Adrenal gland (tissue), 12 donors: ENCODE data around the gene ITGB3. TPM values are rescaled to one million over a fixed set of nuclear protein-coding genes. Genes with fewer than 3 reads are reported as not detected.

Experiments
- DNase-seq, 7 donors: peaks; one replicate each; pipeline ENCODE4 v3.0.0-alpha.2; 2019 to 2020
- H3K27ac ChIP-seq, 5 donors: fragments of 200-600 bp; sonication (generic) in 4 of 5; 1 replicate in 3 of 5; 2 replicates in 2 of 5; pipeline versions ENCODE4 v1.5.1 to v1.8.0; 2016 to 2020; ENCODE audit warnings: mild to moderate bottlenecking in 1 of 5
- H3K27me3 ChIP-seq: fragments of 200-600 bp; 2 replicates; pipeline ENCODE4 v1.8.0; 2021
- H3K36me3 ChIP-seq, 2 donors: fragments of 200-600 bp; replicated peaks in 1 of 2; 1 replicate in 1 of 2; 2 replicates in 1 of 2; pipeline versions ENCODE4 v1.5.1 to v1.8.0; 2018 to 2022
- H3K4me1 ChIP-seq, 2 donors: fragments of 200-600 bp; replicated peaks in 1 of 2; 1 replicate in 1 of 2; 2 replicates in 1 of 2; pipeline versions ENCODE4 v1.5.1 to v1.8.0; 2018 to 2021
- H3K4me3 ChIP-seq, 4 donors: fragments of 200-600 bp; sonication (generic) in 3 of 4; one replicate each; pipeline ENCODE4 v1.5.1; 2016 to 2018
- H3K9me3 ChIP-seq, 3 donors: fragments of 200-600 bp; sonication (generic) in 1 of 3; replicated peaks in 1 of 3; 1 replicate in 2 of 3; 2 replicates in 1 of 3; pipeline versions ENCODE4 v1.5.1 to v1.8.0; 2016 to 2021
- CTCF ChIP-seq, 6 experiments: fragments of 450-650 bp in 4 of 6; fragments of 200-600 bp in 2 of 6; sonication (generic) in 1 of 6; IDR thresholded peaks; 1 replicate in 5 of 6; 2 replicates in 1 of 6; pipeline versions ENCODE4 v1.5.1 to v1.8.0; 2016 to 2021; ENCODE audit warnings: antibody characterized with exemption in 6 of 6, mild to moderate bottlenecking in 2 of 6, moderate library complexity in 1 of 6
- POLR2A ChIP-seq, 2 donors: fragments of 450-650 bp; IDR thresholded peaks; one replicate each; pipeline ENCODE4 v1.6.1; 2017; ENCODE audit warnings: antibody characterized with exemption in 2 of 2, mild to moderate bottlenecking in 2 of 2, moderate library complexity in 1 of 2
- WGBS, 4 donors: extraction: QIAGEN DNeasy Blood & Tissue Kit in 2 of 4; methylation state at CpG; one replicate each; pipeline versions ENCODE4 v1.1.5 to v1.1.7; 2013 to 2017; 5-methylcytosine and 5-hydroxymethylcytosine counted together
- intact Hi-C, 2 donors: fragments of 100-400 bp; cut with DNase I; formaldehyde crosslinking; loops; one replicate each; pipeline versions ENCODE4 v1.14.1 to v1.15.0; 2022 to 2023
- polyA plus RNA-seq, 3 donors: library from polyadenylated mRNA; stranded (reverse); fragments of 200-250 nt in 2 of 3; fragments of 350-450 nt in 1 of 3; fragmentation: Illumina TruSeq in 1 of 3; extraction: RNeasy Lipid Tissue Mini Kit (QIAGEN cat#74804) in 1 of 3; gene quantifications; one replicate each; pipeline ENCODE4 v1.2.3, GENCODE V29; 2013 to 2014
- total RNA-seq, 9 donors: library from RNA; depleted of rRNA in 4 of 9; stranded (reverse); fragments of >200 nt in 4 of 9; fragments of 120-200 nt in 1 of 9; fragmentation: NEBNext Ultra II Directional in 1 of 9; extraction: Animal tissue kit (Norgen Biotek cat#: 25700) in 1 of 9; gene quantifications; one replicate each; pipeline versions ENCODE4 v1.1.0 to v1.2.4, GENCODE V29; 2013 to 2023
- donor health status: healthy with polysubstance abuse.
- donor health status: Bipolar disorder and iron deficiency.
- donor health status: DM: yes; HTN: yes; CAD: no.
- donor health status: DM: no; HTN: no; CAD: no.
- donor health status: DM: no; HTN: no; CAD: no.
- donor health status: DM: yes; HTN: yes; CAD: no.

Gene ITGB3
- total and polyA plus RNA-seq, 12 donors = 0.12 to 3.7 (median 1.5) TPM

- TF ChIP-seq POLR2A (IDR thresholded peaks at IDR 0.05) (no peak), CTCF (IDR thresholded peaks at IDR 0.05) (no peak)
- H3K27ac ChIP-seq = peak overlapping the region in 3 of 5 donors; percentile 4 to 94 (median 71)
- intact Hi-C loops = no loop called here
These were observed 12.8 kb upstream of the ITGB3 start for GRCh38 chr17:47240806-47241205.

GRCh38 chr17:47242648-47243047 lies 11.0 kb upstream of the ITGB3 start:
- no peaks in the 10 kb centered on the region for H3K9me3 ChIP-seq
- peaks cover 8 to 19% of the 10 kb centered on the region in 2 donors for H3K4me1 ChIP-seq
- H3K27ac ChIP-seq = no peak overlapping the region
- H3K27me3 ChIP-seq = no peaks in the 10 kb centered on the region
- no peak overlapping the region for H3K4me3 ChIP-seq
- intact Hi-C loops = no loop called here
- 89 to 98% (median 92%) methylated on average over 2 of the region's 2 CpGs for WGBS, 4 donors
- no peak for DNase-seq
- TF ChIP-seq CTCF (IDR thresholded peaks at IDR 0.05) (no peak), POLR2A (IDR thresholded peaks at IDR 0.05) (no peak)
- H3K36me3 ChIP-seq = no peaks in the 10 kb centered on the region

More at GRCh38 chr17:47240806-47241205, 12.8 kb upstream of the ITGB3 start:
- WGBS, 4 donors = 68 to 85% (median 69%) methylated on average over 3 of the region's 3 CpGs
- no peaks in the 10 kb centered on the region for H3K36me3 ChIP-seq
- no peak overlapping the region for H3K4me3 ChIP-seq
- peak in 1 of 7 donors; percentile 19 for DNase-seq
- H3K4me1 ChIP-seq = peaks cover 8 to 19% of the 10 kb centered on the region in 2 donors
- no peaks in the 10 kb centered on the region for H3K9me3 ChIP-seq
- no peaks in the 10 kb centered on the region for H3K27me3 ChIP-seq

GRCh38 chr17:47243737-47244598 lies 9.7 kb upstream of the ITGB3 start:
- Histone ChIP-seq H3K4me3 (no peak overlapping the region), H3K4me1 (peaks cover 8 to 19% of the 10 kb centered on the region in 2 donors), H3K9me3 (no peaks in the 10 kb centered on the region), H3K27ac (no peak overlapping the region), H3K36me3 (no peaks in the 10 kb centered on the region), H3K27me3 (no peaks in the 10 kb centered on the region)
- TF ChIP-seq POLR2A (IDR thresholded peaks at IDR 0.05) (no peak), CTCF (IDR thresholded peaks at IDR 0.05) (no peak)
- WGBS, 4 donors = 83 to 90% (median 86%) methylated on average over 8 to 9 of the region's 9 CpGs
- no peak for DNase-seq
- intact Hi-C loops = no loop called here

GRCh38 chr17:47244697-47245096 lies 8.9 kb upstream of the ITGB3 start:
- H3K27ac ChIP-seq = no peak overlapping the region
- TF ChIP-seq CTCF (IDR thresholded peaks at IDR 0.05) = no peak
- no peak for TF ChIP-seq POLR2A (IDR thresholded peaks at IDR 0.05)
- H3K4me1 ChIP-seq = peaks cover 3 to 13% of the 10 kb centered on the region in 2 donors
- no peaks in the 10 kb centered on the region for H3K9me3 ChIP-seq
- no peak for DNase-seq
- no peaks in the 10 kb centered on the region for H3K27me3 ChIP-seq
- no peak overlapping the region for H3K4me3 ChIP-seq
- WGBS, 4 donors = 79 to 93% (median 89%) methylated on average over 2 of the region's 2 CpGs
- intact Hi-C loops = no loop called here
- no peaks in the 10 kb centered on the region for H3K36me3 ChIP-seq
